Left colon (tissue), 2 donors: Measurements from ENCODE around the gene POLG. TPM values are rescaled to one million over a fixed set of nuclear protein-coding genes. Genes with fewer than 3 reads are reported as not detected.

Experiments
- ATAC-seq: fragments of 200-7000 bp; cut with Tn5 transposase; one replicate; pipeline ENCODE4 v1.9.1; 2020; ENCODE audit warnings: mild to moderate bottlenecking, moderate library complexity
- DNase-seq, 2 donors: peaks; one replicate each; pipeline ENCODE4 v3.0.0-alpha.2; 2020
- intact Hi-C, 2 donors: fragments of 100-400 bp; cut with DNase I in 1 of 2; cut with micrococcal nuclease in 1 of 2; formaldehyde crosslinking; loops; one replicate each; pipeline versions ENCODE4 v1.11.2 to v1.14.0; 2022; cut with DNase I, micrococcal nuclease
- total RNA-seq, 2 donors: library from RNA; stranded (reverse); fragmentation: NEBNext Ultra II Directional; extraction: Animal tissue kit (Norgen Biotek cat#: 25700); gene quantifications; one replicate each; pipeline ENCODE4 v1.2.1, GENCODE V29; 2021
- donor health status: DM: no; HTN: no; CAD: no.
- donor health status: DM: yes; HTN: yes; CAD: no.

Gene POLG
- total RNA-seq, 2 donors from 2014 or later, result 70.3 to 71.0 TPM

DNA sequence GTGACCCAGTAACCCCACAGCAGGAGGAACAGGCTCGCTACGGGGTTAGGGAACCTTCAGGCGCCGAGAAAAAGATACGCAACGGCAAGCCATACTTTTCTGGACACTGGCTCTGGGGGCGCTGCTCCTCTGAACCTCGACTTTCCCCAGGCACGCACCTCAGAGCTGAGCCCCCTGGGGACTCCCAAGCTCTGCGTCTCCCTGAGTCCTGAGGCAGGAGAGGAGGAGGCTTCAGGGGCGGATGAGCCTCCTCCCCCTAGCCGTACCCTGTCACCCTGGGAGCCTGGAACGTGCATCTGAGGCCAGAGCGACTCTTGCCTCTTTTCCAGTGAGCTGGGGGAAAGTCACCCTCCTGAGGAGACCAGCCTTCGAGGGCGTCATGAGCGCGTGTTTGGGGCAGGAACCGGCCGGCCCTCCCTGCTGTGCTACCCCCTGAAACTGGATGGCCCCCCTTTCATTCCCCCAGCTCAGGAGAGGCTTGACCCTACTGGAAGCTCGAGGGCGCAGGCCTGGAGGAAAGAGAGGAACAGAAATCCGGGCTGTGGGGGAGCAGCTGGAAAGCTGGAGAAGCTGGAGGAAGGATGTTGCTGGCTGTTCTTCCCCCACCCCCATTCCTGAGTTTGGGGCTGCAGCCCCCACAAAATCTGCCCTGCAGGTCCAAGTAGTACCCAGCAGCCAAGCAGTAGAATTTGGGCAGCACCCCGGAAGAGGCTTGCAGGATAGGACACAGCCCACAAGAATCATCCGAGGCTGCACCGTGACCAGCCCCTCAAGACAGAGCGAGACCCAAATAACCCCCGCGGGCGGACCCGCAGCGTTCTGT, 25.1 kb upstream of the POLG start:
- ATAC-seq, result no peak

GRCh38 chr15:89358755-89359439, 24.3 kb upstream of the POLG start:
- DNase-seq, result peak; percentile 33 to 76
- peak; percentile 90 for ATAC-seq
- intact Hi-C loops, result loop anchor here (2.0 to 5.0 kb wide), 2 partner anchors 68 to 72 kb away; no protein-coding TSS in a partner anchor

More for the DNA sequence above, 25.1 kb upstream of the POLG start:
- DNase-seq, result no peak
- intact Hi-C loops, result loop anchor here (2.0 to 5.0 kb wide), 2 partner anchors 68 to 71 kb away; no protein-coding TSS in a partner anchor

GRCh38 chr15:89358435-89358754, 23.8 kb upstream of the POLG start:
- DNase-seq, result no peak
- intact Hi-C loops, result loop anchor here (2.0 to 5.0 kb wide), 2 partner anchors 69 to 72 kb away; no protein-coding TSS in a partner anchor
- ATAC-seq, result peak; percentile 1

DNA sequence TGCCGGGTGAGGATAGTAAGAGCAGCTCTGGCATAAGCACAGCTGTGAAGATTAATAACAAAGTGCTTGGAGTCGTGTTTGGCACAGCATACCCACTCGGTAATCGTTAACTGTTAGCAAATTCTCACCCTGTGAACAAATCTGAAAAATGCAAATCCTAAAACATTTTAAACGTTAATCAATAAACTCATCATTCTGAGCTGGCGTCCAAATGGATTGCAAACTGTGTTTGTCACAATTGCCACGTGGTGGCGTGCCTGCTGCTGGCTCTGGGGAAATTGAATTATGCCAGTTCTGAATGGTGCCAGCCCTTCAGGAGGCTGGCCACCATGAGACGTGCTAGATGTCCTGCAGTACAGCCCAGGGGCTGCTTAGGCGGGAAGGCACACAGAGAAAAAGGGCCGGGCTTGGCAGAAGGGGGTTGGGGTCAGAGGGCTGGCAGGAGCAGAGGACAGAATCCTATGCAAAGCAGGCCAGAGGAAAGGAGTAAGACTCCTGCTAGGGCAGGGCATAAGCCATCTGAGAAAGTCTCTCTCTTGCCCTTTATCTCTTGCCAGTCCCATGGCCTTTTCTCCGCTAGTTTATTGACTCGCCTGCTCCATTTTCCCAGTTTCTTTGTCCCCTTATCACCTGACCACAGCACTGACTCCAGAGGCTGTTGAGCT, 22.1 kb upstream of the POLG start:
- intact Hi-C loops, result loop anchor here in 1 of 2 donors (5.0 kb wide), 1 partner anchor 71 kb away; no protein-coding TSS in a partner anchor
- no peak for ATAC-seq
- no peak for DNase-seq

DNA sequence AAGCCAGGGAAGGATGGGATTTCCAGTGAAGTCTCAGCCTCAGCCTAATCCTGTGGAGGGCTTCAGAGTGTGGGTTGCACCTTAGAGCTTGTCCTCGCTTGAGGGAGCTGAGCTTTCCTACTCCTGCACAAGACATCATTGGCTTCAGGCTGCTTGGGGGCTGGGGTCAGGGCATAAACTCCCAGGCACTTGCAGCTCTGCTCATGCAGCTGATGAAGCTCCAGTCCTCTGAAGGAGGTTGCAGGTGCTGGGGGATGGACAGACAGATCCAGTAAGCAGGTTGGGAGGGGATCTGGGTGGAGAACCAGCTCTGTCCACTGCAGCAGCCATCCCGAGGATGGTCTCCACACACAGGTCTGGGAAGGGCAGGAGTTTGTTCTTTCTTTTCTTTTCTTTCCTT, 19.4 kb upstream of the POLG start:
- DNase-seq (no peak), ATAC-seq (no peak)
- intact Hi-C loops, result no loop called here

- intact Hi-C loops, result no loop called here
Measured at GRCh38 chr15:89352476-89352875, 17.9 kb upstream of the POLG start.

DNA sequence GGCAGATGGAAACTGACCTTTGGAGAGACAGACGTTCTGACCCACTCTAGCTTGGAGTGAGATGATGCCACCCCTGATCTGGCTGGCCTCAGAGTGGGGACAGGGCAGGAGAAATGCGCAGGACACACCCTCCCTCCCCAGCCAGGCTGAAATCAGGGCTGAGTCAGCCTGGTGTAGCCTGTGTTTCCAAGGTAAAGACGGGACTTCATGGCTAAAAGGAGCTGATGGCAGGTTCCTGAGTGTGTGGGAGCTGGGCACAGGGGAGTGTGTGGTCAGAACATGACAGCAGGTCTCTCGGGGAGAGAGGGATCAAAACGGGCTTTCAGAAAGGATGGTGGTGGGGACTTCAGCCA, 14.6 kb upstream of the POLG start:
- ATAC-seq, result no peak
- no peak for DNase-seq
- intact Hi-C loops, result no loop called here

More at GRCh38 chr15:89352476-89352875, 17.9 kb upstream of the POLG start:
- no peak for ATAC-seq
- DNase-seq, result no peak

- DNase-seq (no peak), ATAC-seq (no peak)
- intact Hi-C loops, result no loop called here
Measured at GRCh38 chr15:89346516-89347231, 12.1 kb upstream of the POLG start.

DNA sequence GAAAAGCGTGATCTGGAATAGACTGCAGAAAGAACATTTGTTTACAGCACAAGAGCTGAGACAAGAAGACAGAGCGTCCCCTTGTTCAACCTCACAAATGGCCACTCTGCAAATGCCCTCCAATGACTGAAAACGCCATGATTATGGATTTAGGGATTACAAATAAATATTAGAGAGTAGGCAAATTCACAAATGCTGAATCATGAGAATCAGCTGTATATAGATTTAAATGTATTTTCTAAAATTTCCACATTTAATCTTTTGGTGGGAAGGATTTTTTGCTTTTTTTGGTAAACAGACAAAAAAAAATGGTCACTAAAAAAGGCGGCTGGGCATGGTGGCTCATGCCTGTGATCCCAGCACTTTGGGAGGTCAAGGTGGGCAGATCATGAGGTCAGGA, 10.6 kb upstream of the POLG start:
- ATAC-seq (no peak), DNase-seq (no peak)
- intact Hi-C loops, result no loop called here

DNA sequence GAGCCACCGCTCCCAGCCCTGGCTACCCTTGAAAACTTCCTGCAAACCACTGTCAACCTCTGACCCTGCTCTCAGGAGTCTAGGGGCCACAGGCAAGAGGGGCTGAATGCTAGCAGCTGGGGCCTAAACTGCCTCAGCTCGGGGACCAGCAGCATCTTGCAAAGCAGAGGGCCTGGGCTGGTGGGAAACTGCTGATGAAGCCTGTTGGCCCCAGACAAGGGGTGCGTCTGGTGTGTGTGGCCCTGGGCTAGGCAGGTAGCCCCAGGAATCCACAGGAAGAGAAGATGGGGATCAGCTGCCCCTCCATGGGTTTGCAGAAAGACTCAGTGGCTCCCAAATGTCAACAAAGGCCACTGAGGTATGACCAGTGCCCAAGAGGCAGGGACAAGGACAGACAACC, 8.2 kb upstream of the POLG start:
- intact Hi-C loops, result no loop called here
- DNase-seq, result no peak
- no peak for ATAC-seq

DNA sequence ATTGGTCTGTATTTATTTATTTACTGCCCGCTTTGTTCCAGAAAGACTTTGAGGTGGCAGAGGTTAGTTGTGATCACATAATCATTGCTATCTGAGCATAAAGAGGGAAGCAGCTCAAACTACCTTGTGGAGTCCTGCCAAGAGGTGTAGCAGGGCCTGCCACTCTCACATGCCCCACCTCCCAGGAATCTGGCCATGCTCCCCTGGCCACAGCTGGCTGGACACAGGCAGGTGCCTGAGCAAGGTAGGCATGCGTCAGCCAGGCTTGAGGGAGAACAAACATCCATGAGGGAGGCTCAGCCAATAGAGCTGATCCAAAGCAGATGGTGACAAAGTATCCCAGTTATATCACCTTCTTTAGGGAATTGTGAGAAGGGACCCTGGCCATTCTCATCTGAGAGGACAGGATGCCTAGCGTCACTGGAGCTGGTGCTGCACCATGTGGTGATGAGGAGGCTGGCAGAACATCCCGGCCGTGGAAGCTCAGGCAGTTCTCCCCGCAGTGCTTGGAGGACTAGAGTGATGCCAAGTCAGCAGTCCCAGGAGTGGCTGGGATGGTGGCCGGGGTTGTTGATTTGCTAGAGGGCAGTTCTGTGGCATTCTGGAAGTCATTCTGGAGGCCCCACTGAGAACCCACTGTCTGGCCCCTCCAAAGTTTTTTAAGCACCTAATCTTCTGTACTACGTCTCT, 6.8 kb upstream of the POLG start:
- DNase-seq (no peak), ATAC-seq (peak; percentile 55)
- intact Hi-C loops, result no loop called here

GRCh38 chr15:89340573-89340972, 5.9 kb upstream of the POLG start:
- DNase-seq, result no peak
- intact Hi-C loops, result no loop called here
- ATAC-seq, result no peak

DNA sequence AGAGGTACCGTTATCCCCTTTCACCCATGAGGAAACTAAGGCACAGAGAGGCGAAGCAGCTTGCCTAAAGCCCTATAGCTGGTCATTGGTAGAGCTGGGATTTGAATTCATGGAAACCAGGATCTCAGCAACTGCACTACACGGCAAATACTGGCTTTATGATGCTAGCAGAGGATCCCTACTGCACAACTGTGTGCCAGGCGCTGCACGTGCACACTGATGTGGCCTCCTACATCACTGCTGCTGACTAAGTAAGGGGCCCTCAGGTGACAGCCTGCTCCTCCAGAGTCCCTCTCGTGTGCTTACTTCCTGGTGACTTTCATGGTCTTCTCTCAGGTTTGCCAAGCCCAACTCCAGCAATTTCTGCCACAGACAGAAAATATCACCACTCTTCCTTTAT, 3.4 kb upstream of the POLG start:
- no peak for ATAC-seq
- no peak for DNase-seq
- intact Hi-C loops, result no loop called here

DNA sequence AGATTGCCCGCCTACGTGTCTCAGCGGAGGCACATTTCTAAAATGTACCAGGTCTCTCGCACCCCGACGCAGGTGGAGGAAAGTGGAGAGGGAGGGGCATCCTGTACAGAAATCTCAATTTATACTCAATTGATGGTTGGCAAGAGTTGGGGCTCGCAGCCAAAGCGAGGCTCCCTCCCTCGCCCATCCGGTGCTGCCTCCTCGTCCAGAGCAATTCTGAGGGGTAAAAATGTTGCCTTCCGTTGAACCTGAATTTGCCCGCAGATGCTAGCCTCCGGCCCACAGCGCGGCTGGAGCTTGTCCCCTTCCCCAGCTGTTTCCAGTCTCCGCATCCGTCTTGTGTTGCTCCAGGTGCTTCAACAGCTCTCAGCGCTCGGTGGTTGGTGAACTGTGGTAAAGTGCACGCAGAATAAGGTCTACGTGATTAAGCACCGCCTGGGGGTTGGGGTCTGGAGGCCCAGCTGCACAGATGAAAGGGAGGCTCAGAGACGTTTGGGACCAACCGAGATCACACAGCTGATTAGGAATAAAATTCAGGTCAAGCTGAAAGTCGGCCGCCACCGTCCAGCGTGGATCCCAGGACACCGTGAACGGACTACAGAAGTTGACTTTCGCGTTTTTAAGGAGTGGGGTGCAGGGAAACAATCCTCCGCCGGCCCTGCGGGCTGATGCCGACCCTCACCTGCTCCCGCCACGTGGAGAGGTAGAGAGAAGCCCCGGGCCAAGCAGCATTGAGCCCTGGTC, 846 bp upstream of the POLG start:
- ATAC-seq (no peak), DNase-seq (peak; percentile 35 to 56)
- intact Hi-C loops, result no loop called here

GRCh38 chr15:89333959-89334509, 590 bp downstream of the POLG start:
- peak in 1 of 2 donors; percentile 47 for DNase-seq
- intact Hi-C loops, result no loop called here
- no peak for ATAC-seq

DNA sequence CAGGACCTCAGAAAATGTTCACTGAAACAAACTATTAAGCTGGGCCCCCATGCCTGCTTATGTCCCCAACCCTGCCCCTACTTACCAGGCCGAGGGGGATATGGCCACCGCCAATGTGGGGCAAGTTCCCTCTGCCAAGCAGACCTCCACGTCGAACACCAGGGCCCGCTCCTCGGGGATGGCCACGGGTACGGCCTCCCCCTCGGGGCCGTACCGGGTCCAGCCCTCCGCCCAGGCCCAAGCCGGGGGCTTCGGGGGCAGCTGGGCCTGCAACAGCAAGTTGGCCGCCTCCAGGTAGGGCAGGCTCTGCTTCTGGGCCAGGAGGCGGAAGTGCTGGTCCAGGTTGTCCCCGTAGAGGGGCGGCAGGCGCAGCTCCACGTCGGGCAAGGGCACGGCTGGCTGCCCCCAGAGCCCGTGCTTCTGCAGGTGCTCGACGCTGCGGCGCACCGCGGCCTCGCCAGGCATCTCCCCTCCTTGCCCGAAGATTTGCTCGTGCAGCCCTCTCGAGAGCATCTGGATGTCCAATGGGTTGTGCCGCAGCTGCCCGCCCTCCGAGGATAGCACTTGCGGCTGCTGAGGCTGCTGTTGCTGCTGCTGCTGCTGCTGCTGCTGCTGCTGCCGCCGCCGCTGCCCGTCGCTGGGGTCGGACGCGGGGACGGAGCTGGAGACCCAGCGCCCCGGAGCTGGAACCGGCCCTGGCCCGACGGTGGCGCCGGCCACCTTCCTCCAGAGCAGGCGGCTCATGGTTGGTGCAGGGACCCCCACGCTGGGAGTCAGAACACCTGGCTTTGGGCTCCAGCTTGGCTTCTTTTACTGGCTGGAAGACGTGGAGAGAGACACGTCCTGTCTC, 1.4 kb downstream of the POLG start:
- no peak for ATAC-seq
- intact Hi-C loops, result no loop called here
- peak in 1 of 2 donors; percentile 18 for DNase-seq

- ATAC-seq (no peak), DNase-seq (no peak)
- intact Hi-C loops, result no loop called here
Measured at GRCh38 chr15:89332446-89332845, 2.2 kb downstream of the POLG start.
